ENCODE results near the gene PTGES2.

Gene PTGES2

DNA sequence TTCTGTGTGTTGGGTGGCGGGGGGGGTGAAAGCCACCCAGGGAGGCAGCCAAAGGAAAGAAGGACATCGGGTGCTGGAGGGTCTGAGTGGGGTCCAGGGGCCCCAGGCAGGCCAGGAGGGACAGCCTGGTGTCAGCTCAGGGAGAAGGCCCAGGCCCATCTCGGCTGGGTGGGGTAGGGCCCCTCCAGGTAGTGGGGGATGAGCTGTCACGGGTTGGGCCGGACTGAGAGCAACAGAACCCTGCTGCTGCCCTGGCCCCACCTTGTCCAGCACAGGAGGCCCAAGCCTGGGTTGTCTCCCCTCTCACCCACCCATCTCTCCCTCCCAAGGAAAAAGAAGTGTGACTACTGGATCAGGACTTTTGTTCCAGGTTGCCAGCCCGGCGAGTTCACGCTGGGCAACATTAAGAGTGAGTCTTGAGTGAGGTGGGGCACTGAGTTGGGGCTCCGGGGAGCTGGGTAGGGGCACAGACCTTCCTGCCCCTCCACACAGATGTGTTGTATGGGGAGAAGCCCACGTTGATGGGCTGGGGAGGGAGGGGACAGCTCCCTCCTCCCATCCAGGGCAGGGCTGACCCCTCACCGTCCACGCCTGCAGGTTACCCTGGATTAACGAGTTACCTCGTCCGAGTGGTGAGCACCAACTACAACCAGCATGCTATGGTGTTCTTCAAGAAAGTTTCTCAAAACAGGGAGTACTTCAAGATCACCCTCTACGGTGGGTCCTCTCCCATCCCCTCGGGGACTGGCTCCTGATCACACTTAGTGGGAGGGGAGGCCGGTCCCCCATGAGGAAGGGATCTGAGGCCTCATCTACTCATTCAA lies 24.0 kb upstream of the PTGES2 start:
- no peaks in the 10 kb centered on the region for H3K36me3 ChIP-seq (replicated peaks; ENCODE audit: low read depth, low read length)
- H3K4me3 ChIP-seq (ENCODE audit: low read length), result no peak overlapping the region
- peaks cover 5% of the 10 kb centered on the region; the same call in 1 of the 2 replicates for H3K4me1 ChIP-seq (ENCODE audit: low read length)
- no peak overlapping the region for H3K9ac ChIP-seq (ENCODE audit: low read length)
- no peaks in the 10 kb centered on the region for H3K9me3 ChIP-seq (ENCODE audit: insufficient read depth, low read length)
- H3K27ac ChIP-seq (ENCODE audit: low read length), result no peak overlapping the region
- H4K20me1 ChIP-seq (ENCODE audit: insufficient read depth, low read length), result no peaks in the 10 kb centered on the region
- H3K79me2 ChIP-seq (ENCODE audit: low read length), result no peaks in the 10 kb centered on the region
- H3K4me2 ChIP-seq (ENCODE audit: low read length), result no peak overlapping the region
- H2AFZ ChIP-seq (ENCODE audit: low read depth, low read length), result no peak overlapping the region
- H3K27me3 ChIP-seq (ENCODE audit: low read depth, low read length), result no peaks in the 10 kb centered on the region
- TF ChIP-seq, protein P1, sequence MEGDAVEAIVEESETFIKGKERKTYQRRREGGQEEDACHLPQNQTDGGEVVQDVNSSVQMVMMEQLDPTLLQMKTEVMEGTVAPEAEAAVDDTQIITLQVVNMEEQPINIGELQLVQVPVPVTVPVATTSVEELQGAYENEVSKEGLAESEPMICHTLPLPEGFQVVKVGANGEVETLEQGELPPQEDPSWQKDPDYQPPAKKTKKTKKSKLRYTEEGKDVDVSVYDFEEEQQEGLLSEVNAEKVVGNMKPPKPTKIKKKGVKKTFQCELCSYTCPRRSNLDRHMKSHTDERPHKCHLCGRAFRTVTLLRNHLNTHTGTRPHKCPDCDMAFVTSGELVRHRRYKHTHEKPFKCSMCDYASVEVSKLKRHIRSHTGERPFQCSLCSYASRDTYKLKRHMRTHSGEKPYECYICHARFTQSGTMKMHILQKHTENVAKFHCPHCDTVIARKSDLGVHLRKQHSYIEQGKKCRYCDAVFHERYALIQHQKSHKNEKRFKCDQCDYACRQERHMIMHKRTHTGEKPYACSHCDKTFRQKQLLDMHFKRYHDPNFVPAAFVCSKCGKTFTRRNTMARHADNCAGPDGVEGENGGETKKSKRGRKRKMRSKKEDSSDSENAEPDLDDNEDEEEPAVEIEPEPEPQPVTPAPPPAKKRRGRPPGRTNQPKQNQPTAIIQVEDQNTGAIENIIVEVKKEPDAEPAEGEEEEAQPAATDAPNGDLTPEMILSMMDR (IDR thresholded peaks at IDR 0.05; ENCODE audit: low read depth, low read length), result no peak
- TF ChIP-seq EZH2phosphoT487 (IDR thresholded peaks at IDR 0.05; ENCODE audit: low read depth), result no peak

DNA sequence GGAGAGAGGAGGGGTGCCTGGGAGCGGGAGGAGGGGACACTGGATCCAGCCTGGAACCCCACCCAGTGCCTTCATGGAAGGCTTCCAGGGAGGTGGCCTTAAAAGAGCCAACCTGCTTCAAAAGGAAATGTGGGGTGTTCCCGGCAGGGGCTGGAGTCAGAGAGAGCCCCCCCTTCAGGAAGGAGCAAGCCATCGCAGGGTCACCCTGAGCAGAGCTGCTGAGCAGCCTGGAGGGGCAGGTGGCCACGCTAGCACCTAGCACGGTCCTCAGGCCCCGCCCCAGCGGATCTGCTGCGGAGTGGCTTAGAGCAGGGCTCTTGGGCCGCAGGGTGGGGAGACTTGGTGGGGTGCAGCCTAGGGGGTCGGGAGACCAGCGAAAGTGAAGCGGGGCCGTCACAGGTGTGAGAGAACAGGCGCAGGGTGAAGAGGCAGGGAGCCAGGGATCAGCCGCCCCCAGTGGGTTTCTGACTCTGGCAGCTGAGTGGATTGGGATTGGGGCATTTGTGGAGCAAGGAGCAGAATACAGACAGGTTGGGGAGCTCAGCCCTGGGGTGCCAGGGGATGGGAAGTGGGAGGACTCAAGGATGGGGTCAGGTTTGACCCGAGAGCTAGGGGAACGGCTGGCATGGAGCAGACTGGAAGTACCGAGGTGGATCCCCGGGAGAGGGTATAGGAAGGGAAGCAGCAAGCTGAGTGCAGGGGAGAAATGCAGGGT lies 23.2 kb upstream of the PTGES2 start:
- Histone ChIP-seq H3K9me3 (ENCODE audit: insufficient read depth, low read length) (no peaks in the 10 kb centered on the region), H3K27me3 (ENCODE audit: low read depth, low read length) (no peaks in the 10 kb centered on the region), H3K36me3 (replicated peaks; ENCODE audit: low read depth, low read length) (no peaks in the 10 kb centered on the region), H3K4me3 (ENCODE audit: low read length) (no peak overlapping the region), H3K4me2 (ENCODE audit: low read length) (no peak overlapping the region), H3K4me1 (ENCODE audit: low read length) (peaks cover 5% of the 10 kb centered on the region; the same call in 1 of the 2 replicates), H4K20me1 (ENCODE audit: insufficient read depth, low read length) (no peaks in the 10 kb centered on the region), H2AFZ (ENCODE audit: low read depth, low read length) (no peak overlapping the region), H3K79me2 (ENCODE audit: low read length) (no peaks in the 10 kb centered on the region), H3K9ac (ENCODE audit: low read length) (no peak overlapping the region), H3K27ac (ENCODE audit: low read length) (no peak overlapping the region)
- TF ChIP-seq, protein P1 (IDR thresholded peaks at IDR 0.05; ENCODE audit: low read depth, low read length), result no peak; the same call in 1 of the 2 replicates
- no peak for TF ChIP-seq EZH2phosphoT487 (IDR thresholded peaks at IDR 0.05; ENCODE audit: low read depth)

DNA sequence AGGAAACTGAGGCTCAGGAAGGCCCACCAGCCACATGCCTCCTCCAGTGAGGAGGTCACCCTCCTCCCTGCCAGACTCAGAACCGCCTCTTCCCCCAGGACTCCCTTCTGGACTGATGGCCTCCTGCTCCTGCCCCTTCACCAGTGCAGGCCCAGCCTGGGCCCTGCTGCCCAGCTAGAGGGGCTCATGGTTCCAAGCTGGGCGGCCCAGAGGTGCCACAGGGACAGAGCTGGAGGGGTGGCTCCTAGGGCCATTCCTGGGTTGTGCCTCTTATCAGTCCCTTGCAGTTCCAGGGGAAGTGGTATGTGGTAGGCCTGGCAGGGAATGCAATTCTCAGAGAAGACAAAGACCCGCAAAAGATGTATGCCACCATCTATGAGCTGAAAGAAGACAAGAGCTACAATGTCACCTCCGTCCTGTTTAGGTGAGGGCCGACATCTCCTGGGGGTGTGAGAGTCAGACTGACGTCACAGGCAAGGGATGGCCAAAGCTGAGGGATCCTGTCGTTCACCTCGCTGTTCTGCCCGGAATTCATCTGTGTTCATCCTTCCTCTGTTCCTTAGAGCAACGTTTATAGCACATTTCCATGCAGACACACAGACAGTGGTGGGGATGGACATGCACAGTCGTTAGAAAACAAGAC lies 22.5 kb upstream of the PTGES2 start:
- Histone ChIP-seq H2AFZ (ENCODE audit: low read depth, low read length) (no peak overlapping the region), H3K4me3 (ENCODE audit: low read length) (no peak overlapping the region), H4K20me1 (ENCODE audit: insufficient read depth, low read length) (no peaks in the 10 kb centered on the region), H3K27ac (ENCODE audit: low read length) (no peak overlapping the region), H3K4me2 (ENCODE audit: low read length) (no peak overlapping the region), H3K36me3 (replicated peaks; ENCODE audit: low read depth, low read length) (no peaks in the 10 kb centered on the region), H3K9ac (ENCODE audit: low read length) (no peak overlapping the region), H3K4me1 (ENCODE audit: low read length) (peaks cover 5% of the 10 kb centered on the region; the same call in 1 of the 2 replicates), H3K9me3 (ENCODE audit: insufficient read depth, low read length) (no peaks in the 10 kb centered on the region), H3K27me3 (ENCODE audit: low read depth, low read length) (no peaks in the 10 kb centered on the region), H3K79me2 (ENCODE audit: low read length) (no peaks in the 10 kb centered on the region)
- TF ChIP-seq, protein P1 (IDR thresholded peaks at IDR 0.05; ENCODE audit: low read depth, low read length), result no peak
- TF ChIP-seq EZH2phosphoT487 (IDR thresholded peaks at IDR 0.05; ENCODE audit: low read depth), result no peak

All from OCI-LY3 (cell line).